SIG-M5 (cell line): ENCODE measurements around the gene LRR1.
"Not testable (repeated sequence)": the region's sequence is repeated elsewhere in the genome, so short reads cannot be mapped to it uniquely, and the experiment has no call there.

Experiments used
- DNase-seq: peaks from one replicate; lab custom pipeline; 2025; lab: John Stamatoyannopoulos, UW

Gene LRR1

DNA sequence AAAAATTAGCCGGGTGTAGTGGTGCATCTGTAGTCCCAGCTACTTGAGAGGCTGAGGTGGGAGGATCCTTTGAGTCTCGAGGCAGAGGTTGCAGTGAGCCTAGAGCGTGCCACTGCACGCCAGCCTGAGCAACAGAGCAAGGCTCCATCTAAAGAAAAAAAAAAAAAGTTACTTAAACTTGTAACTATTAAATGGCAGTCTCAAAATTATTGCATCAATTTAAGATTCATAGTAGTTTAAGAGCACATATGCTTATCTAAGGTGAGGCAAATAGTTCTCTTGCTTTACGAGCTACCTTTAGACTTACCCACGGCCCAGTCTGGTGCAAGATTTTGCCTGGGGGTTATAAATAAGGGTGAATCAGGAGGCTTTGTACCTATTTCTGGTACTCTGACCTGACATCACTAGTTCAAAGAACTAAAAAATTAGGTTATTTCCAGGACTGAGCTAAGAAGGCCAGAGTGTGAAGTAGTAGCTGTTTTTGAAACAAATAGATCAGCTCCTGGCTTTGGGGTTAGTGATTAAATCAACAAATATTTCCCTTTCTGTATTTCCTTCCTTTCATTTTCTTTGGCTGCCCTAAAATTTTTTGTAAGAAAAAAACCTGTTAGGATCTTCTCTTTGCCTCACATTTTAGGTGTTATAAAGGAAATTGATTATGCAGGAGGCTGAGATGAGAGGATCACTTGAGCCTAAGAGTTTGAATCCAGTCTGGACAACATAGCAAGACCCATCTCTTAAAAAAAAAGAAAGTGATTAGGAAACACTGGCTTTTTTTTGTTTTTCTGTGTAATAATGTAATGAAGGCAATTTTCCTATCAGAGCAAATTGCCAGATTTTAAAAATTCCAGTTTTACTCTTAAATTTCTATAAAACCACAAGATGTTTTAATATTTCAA, 25.4 kb downstream of the LRR1 start:
- DNase-seq: no peak

DNA sequence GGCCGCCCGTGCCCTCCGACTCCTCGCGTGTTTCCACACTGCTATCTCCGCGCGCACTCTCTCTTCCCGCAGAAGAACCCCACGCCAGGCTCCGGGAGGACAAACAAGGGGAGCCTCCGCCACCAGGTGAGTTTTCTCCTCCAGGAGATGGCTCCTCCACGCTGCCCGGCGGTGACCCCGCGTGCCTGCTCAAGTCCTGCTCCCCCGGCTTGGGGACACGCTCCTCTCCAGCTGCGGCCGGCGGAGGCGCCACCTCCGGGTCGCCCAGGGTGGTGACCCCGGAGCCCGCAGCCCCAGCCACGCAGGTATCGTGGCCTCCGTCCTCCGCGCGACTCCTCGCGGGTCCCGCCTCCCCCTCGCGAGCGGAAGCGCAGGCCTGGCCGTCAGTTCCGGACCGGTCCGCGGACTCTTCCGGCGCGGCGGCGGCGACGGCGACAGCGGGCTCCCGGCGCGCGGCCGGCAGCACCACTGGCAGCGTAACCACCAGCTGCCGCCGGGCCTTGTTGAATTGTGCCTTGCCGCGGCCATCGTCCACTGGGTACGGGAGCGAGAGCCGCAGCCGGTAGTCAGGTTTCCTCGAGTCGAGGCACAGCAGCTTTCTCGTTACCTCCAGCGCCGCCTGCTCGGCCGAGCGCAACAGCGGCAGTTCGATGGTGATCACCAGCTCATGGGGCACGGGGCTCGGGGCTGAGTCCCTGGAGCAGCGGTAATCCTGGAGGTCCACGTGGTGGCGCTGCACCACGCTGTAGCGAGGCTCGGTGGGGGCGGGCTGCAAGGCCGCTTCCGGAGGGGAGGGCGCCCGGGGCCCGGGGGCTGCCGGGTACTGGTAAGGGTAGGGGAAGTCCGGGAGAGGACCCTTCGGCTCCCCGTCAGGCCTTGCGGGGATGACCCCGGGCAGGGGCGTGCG, 35.2 kb downstream of the LRR1 start:
- DNase-seq: peak; percentile 63

DNA sequence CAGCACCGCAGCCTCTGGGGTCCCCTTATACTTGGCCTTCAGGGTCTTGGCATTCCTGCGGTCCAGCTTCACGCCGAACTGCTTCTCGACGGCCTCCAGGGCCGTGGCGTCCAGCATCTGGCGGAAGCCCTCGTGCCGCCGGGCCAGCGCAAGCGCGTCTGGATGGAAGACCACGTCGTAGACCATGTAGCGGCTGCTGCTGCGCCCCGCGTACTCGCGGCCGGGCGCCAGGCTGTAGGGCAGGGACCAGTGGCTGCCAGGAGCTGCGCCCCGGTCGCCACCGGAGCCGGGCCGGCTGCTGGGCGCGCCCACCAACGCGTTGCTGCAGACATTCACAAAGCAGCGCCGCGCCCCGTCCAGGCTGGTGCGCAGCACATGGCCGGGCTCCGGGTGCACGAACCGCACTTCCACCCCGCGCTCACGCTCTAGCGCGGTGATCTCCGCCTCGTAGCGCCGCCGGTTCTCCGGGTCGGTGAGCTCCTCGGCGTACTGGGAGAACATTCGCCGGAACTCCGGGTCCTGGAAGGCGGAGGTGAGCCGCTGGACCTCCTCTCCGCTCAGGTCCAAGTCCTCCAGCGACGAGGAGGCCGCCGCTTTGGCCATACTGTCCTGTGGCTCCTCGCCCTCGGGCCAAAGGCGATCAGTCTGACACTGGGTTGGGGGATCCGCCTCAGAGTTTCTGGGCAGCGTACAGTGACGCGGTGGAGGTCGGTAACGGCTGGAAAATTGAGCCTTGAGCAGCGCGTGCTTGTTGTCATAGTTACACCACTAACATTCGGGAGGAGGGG, 36.0 kb downstream of the LRR1 start, which contains the start of gene DNAAF2:
TSS of gene DNAAF2 (minus strand) at position 698 of the 788 bp plus-strand sequence. CDS start at position 603, 95 bp downstream.
- DNase-seq: no peak

- DNase-seq: no peak
Observed at GRCh38 chr14:49636866-49637265, 38.1 kb downstream of the LRR1 start.

DNA sequence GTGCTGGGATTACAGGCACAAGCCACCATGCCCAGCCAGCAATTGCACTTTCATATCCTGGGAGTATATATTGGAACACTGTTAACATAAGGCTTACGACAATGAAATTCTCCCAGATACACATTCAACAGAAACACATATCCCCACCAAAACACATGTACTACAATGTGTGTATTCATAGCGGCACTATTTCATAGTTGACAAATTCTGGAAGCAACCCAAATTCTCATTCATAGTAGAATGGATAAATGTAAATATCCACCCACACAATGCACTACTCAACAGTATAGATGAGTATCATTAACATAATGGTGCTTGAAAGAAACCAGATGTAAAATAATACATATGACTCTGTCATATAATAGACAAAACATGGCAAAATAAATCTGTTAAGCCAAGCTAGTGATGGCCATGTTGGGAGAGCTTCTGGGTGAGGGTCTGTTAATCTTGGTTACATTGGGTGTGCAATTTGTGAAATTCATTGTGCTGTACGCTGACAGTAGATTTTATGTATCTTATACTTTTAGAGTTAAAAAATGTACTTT, 38.9 kb downstream of the LRR1 start:
- DNase-seq: no peak

DNA sequence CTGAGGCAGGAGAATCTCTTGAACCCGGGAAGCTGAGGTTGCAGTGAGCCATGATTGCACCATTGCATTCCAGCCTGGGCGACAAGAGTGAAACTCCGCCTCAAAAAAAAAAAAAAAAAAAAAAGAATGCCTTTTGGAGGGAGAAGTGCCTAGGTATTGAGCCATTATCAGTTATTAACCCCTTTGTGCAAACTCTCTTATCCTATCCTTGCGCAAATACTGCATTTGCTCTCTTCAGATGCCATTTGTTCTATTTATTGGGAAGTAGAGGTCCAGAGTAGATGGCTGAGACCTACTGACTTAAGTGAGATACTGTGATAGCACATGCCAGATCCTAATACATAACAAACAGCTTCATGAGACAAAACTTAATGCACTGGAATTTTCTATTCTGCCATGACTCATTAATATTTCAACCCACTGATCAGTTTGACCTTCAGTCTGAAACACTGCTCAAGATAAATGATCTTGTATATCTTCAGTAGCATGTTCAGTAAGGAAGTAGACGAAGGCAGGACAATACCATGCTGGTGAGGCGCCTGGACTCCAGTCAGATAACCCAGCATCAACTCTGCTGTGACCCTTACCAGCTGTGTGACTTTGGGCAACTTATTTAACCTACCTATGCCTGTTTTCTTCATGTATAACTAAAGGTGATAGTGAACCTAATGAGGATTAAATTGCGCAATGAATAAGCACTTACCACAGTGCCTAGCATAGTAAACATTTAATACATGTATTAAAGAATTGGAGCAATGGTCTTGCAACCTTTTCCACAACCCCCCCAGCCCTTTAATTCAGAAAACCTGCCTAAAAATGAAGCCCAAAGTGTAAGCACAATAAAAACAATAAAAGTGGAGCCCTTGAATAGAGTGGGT, 42.0 kb downstream of the LRR1 start:
- DNase-seq: no peak

DNA sequence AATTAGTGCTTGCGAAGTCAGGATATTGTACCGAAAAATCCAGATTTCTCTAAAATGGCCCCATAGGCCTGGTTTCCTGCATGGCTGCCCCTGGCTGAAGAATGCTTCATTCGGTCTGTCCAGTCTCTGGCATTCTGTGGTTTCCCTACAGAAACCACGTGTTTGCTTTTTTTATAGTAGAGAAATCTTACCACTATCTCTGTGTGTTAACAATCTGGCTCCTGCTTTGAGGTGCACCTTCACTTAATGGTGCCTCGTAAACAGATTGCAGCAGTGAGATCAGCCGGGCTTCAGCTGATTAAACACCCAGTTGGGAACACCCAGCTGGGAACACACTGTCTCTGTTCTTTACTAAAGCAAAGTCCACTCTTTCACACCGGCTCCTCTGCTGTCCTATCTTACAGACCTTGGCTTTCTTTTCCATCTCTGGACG, 43.0 kb downstream of the LRR1 start:
- no peak for DNase-seq

- DNase-seq: no peak
Observed at GRCh38 chr14:49642163-49642562, 43.4 kb downstream of the LRR1 start.

GRCh38 chr14:49653508-49653907, 54.8 kb downstream of the LRR1 start:
- DNase-seq: no peak

GRCh38 chr14:49654511-49654910, 55.8 kb downstream of the LRR1 start:
- DNase-seq: no peak

GRCh38 chr14:49657500-49657899, 58.8 kb downstream of the LRR1 start:
- not testable (repeated sequence) for DNase-seq

- DNase-seq: no peak
Observed at GRCh38 chr14:49659526-49660455, 61.1 kb downstream of the LRR1 start.
